ENCODE results near the gene PARD3.

Gene PARD3

GRCh38 chr10:34228066-34228465 lies 587.0 kb downstream of the PARD3 start:
- no peak overlapping the region for H3K4me3 ChIP-seq (ENCODE audit: low read depth in 1 of 2, low read length in 2 of 2)
- H3K27ac ChIP-seq (ENCODE audit: low read depth, low read length): no peak overlapping the region
- H3K36me3 ChIP-seq (ENCODE audit: insufficient read depth, low read length): no peaks in the 10 kb centered on the region
- H3K9me3 ChIP-seq (ENCODE audit: low read length): no peaks in the 10 kb centered on the region
- no peaks in the 10 kb centered on the region for H3K27me3 ChIP-seq (ENCODE audit: control insufficient read depth in 1 of 2, insufficient read depth in 2 of 2, low read length in 2 of 2)
- H3K4me1 ChIP-seq (ENCODE audit: insufficient read depth, low read length): no peaks in the 10 kb centered on the region
- no peak overlapping the region for H3K9ac ChIP-seq (ENCODE audit: low read length)

- no peak overlapping the region for H3K4me3 ChIP-seq (ENCODE audit: low read depth in 1 of 2, low read length in 2 of 2)
- no peaks in the 10 kb centered on the region for H3K36me3 ChIP-seq (ENCODE audit: insufficient read depth, low read length)
- no peak overlapping the region for H3K27ac ChIP-seq (ENCODE audit: low read depth, low read length)
- H3K9ac ChIP-seq (ENCODE audit: low read length): no peak overlapping the region
- H3K4me1 ChIP-seq (ENCODE audit: insufficient read depth, low read length): no peaks in the 10 kb centered on the region
- no peaks in the 10 kb centered on the region for H3K9me3 ChIP-seq (ENCODE audit: low read length)
- H3K27me3 ChIP-seq (ENCODE audit: control insufficient read depth in 1 of 2, insufficient read depth in 2 of 2, low read length in 2 of 2): no peaks in the 10 kb centered on the region
These were observed 590.5 kb downstream of the PARD3 start for GRCh38 chr10:34224639-34225038.

- H3K9me3 ChIP-seq (ENCODE audit: low read length): no peaks in the 10 kb centered on the region
- H3K27ac ChIP-seq (ENCODE audit: low read depth, low read length): no peak overlapping the region
- H3K4me1 ChIP-seq (ENCODE audit: insufficient read depth, low read length): no peaks in the 10 kb centered on the region
- H3K27me3 ChIP-seq (ENCODE audit: control insufficient read depth in 1 of 2, insufficient read depth in 2 of 2, low read length in 2 of 2): no peaks in the 10 kb centered on the region
- H3K36me3 ChIP-seq (ENCODE audit: insufficient read depth, low read length): no peaks in the 10 kb centered on the region
- no peak overlapping the region for H3K9ac ChIP-seq (ENCODE audit: low read length)
- no peak overlapping the region for H3K4me3 ChIP-seq (ENCODE audit: low read depth in 1 of 2, low read length in 2 of 2)
These were observed 591.4 kb downstream of the PARD3 start for GRCh38 chr10:34223658-34224057.

GRCh38 chr10:34222359-34222758 lies 592.7 kb downstream of the PARD3 start:
- no peaks in the 10 kb centered on the region for H3K4me1 ChIP-seq (ENCODE audit: insufficient read depth, low read length)
- no peaks in the 10 kb centered on the region for H3K27me3 ChIP-seq (ENCODE audit: control insufficient read depth in 1 of 2, insufficient read depth in 2 of 2, low read length in 2 of 2)
- H3K9me3 ChIP-seq (ENCODE audit: low read length): no peaks in the 10 kb centered on the region
- H3K9ac ChIP-seq (ENCODE audit: low read length): no peak overlapping the region
- no peak overlapping the region for H3K27ac ChIP-seq (ENCODE audit: low read depth, low read length)
- H3K4me3 ChIP-seq (ENCODE audit: low read depth in 1 of 2, low read length in 2 of 2): no peak overlapping the region
- H3K36me3 ChIP-seq (ENCODE audit: insufficient read depth, low read length): no peaks in the 10 kb centered on the region

GRCh38 chr10:34219753-34220548 lies 595.1 kb downstream of the PARD3 start:
- H3K27me3 ChIP-seq (ENCODE audit: control insufficient read depth in 1 of 2, insufficient read depth in 2 of 2, low read length in 2 of 2): no peaks in the 10 kb centered on the region
- no peaks in the 10 kb centered on the region for H3K36me3 ChIP-seq (ENCODE audit: insufficient read depth, low read length)
- no peaks in the 10 kb centered on the region for H3K9me3 ChIP-seq (ENCODE audit: low read length)
- no peak overlapping the region for H3K9ac ChIP-seq (ENCODE audit: low read length)
- no peak overlapping the region for H3K4me3 ChIP-seq (ENCODE audit: low read depth in 1 of 2, low read length in 2 of 2)
- no peak overlapping the region for H3K27ac ChIP-seq (ENCODE audit: low read depth, low read length)
- peaks cover 8% of the 10 kb centered on the region for H3K4me1 ChIP-seq (ENCODE audit: insufficient read depth, low read length)

GRCh38 chr10:34217524-34217923 lies 597.6 kb downstream of the PARD3 start:
- Histone ChIP-seq H3K9me3 (ENCODE audit: low read length) (no peaks in the 10 kb centered on the region), H3K4me3 (ENCODE audit: low read depth in 1 of 2, low read length in 2 of 2) (no peak overlapping the region), H3K27me3 (ENCODE audit: control insufficient read depth in 1 of 2, insufficient read depth in 2 of 2, low read length in 2 of 2) (no peaks in the 10 kb centered on the region), H3K9ac (ENCODE audit: low read length) (no peak overlapping the region), H3K36me3 (ENCODE audit: insufficient read depth, low read length) (no peaks in the 10 kb centered on the region), H3K4me1 (ENCODE audit: insufficient read depth, low read length) (peaks cover 8% of the 10 kb centered on the region), H3K27ac (ENCODE audit: low read depth, low read length) (no peak overlapping the region)

- Histone ChIP-seq H3K9ac (ENCODE audit: low read length) (no peak overlapping the region), H3K27me3 (ENCODE audit: control insufficient read depth in 1 of 2, insufficient read depth in 2 of 2, low read length in 2 of 2) (no peaks in the 10 kb centered on the region), H3K27ac (ENCODE audit: low read depth, low read length) (no peak overlapping the region), H3K4me3 (ENCODE audit: low read depth in 1 of 2, low read length in 2 of 2) (no peak overlapping the region), H3K9me3 (ENCODE audit: low read length) (no peaks in the 10 kb centered on the region), H3K36me3 (ENCODE audit: insufficient read depth, low read length) (no peaks in the 10 kb centered on the region), H3K4me1 (ENCODE audit: insufficient read depth, low read length) (peaks cover 8% of the 10 kb centered on the region)
These were observed 598.6 kb downstream of the PARD3 start for GRCh38 chr10:34216348-34216945.

- Histone ChIP-seq H3K27me3 (ENCODE audit: control insufficient read depth in 1 of 2, insufficient read depth in 2 of 2, low read length in 2 of 2) (no peaks in the 10 kb centered on the region), H3K4me3 (ENCODE audit: low read depth in 1 of 2, low read length in 2 of 2) (no peak overlapping the region), H3K36me3 (ENCODE audit: insufficient read depth, low read length) (no peaks in the 10 kb centered on the region), H3K27ac (ENCODE audit: low read depth, low read length) (no peak overlapping the region), H3K4me1 (ENCODE audit: insufficient read depth, low read length) (peaks cover 8% of the 10 kb centered on the region), H3K9ac (ENCODE audit: low read length) (no peak overlapping the region), H3K9me3 (ENCODE audit: low read length) (no peaks in the 10 kb centered on the region)
These were observed 601.3 kb downstream of the PARD3 start for GRCh38 chr10:34213805-34214197.

GRCh38 chr10:34213193-34213804 lies 601.8 kb downstream of the PARD3 start:
- Histone ChIP-seq H3K9ac (ENCODE audit: low read length) (no peak overlapping the region), H3K9me3 (ENCODE audit: low read length) (no peaks in the 10 kb centered on the region), H3K4me3 (ENCODE audit: low read depth in 1 of 2, low read length in 2 of 2) (no peak overlapping the region), H3K27ac (ENCODE audit: low read depth, low read length) (no peak overlapping the region), H3K4me1 (ENCODE audit: insufficient read depth, low read length) (peaks cover 8% of the 10 kb centered on the region), H3K27me3 (ENCODE audit: control insufficient read depth in 1 of 2, insufficient read depth in 2 of 2, low read length in 2 of 2) (no peaks in the 10 kb centered on the region), H3K36me3 (ENCODE audit: insufficient read depth, low read length) (no peaks in the 10 kb centered on the region)

GRCh38 chr10:34207343-34207742 lies 607.8 kb downstream of the PARD3 start:
- Histone ChIP-seq H3K27ac (ENCODE audit: low read depth, low read length) (no peak overlapping the region), H3K4me1 (ENCODE audit: insufficient read depth, low read length) (no peaks in the 10 kb centered on the region), H3K9ac (ENCODE audit: low read length) (no peak overlapping the region)

GRCh38 chr10:34206935-34207268 lies 608.2 kb downstream of the PARD3 start:
- Histone ChIP-seq H3K36me3 (ENCODE audit: insufficient read depth, low read length) (no peaks in the 10 kb centered on the region), H3K27ac (ENCODE audit: low read depth, low read length) (no peak overlapping the region), H3K9me3 (ENCODE audit: low read length) (no peaks in the 10 kb centered on the region), H3K27me3 (ENCODE audit: control insufficient read depth in 1 of 2, insufficient read depth in 2 of 2, low read length in 2 of 2) (no peaks in the 10 kb centered on the region), H3K4me1 (ENCODE audit: insufficient read depth, low read length) (no peaks in the 10 kb centered on the region), H3K4me3 (ENCODE audit: low read depth in 1 of 2, low read length in 2 of 2) (no peak overlapping the region), H3K9ac (ENCODE audit: low read length) (no peak overlapping the region)

More at GRCh38 chr10:34207343-34207742, 607.8 kb downstream of the PARD3 start:
- no peaks in the 10 kb centered on the region for H3K9me3 ChIP-seq (ENCODE audit: low read length)
- no peaks in the 10 kb centered on the region for H3K36me3 ChIP-seq (ENCODE audit: insufficient read depth, low read length)
- H3K4me3 ChIP-seq (ENCODE audit: low read depth in 1 of 2, low read length in 2 of 2): no peak overlapping the region
- no peaks in the 10 kb centered on the region for H3K27me3 ChIP-seq (ENCODE audit: control insufficient read depth in 1 of 2, insufficient read depth in 2 of 2, low read length in 2 of 2)

All from muscle layer of colon (tissue), 2 donors.